ENCODE results near the gene ANOS1.

The ANOS1 gene

DNA sequence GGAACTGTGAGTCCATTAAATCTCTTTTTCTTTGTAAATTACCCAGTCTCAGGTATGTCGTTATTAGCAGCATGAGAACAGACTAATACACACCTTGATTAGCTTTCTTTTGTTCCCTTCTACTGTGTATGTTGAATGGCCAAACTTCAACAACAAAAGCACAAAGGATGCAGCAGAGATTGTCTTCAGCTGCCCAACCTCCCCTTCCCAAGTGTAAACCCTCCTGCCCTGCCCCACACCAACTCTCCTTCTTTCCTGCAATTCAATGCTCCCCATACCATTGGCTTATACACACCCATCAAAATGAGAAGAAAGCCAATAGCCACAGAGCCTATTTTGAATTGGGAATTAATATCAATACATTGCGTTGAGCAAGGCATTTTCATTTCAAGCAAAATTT is 27.8 kb downstream of the ANOS1 start:
- TF ChIP-seq, protein P1, sequence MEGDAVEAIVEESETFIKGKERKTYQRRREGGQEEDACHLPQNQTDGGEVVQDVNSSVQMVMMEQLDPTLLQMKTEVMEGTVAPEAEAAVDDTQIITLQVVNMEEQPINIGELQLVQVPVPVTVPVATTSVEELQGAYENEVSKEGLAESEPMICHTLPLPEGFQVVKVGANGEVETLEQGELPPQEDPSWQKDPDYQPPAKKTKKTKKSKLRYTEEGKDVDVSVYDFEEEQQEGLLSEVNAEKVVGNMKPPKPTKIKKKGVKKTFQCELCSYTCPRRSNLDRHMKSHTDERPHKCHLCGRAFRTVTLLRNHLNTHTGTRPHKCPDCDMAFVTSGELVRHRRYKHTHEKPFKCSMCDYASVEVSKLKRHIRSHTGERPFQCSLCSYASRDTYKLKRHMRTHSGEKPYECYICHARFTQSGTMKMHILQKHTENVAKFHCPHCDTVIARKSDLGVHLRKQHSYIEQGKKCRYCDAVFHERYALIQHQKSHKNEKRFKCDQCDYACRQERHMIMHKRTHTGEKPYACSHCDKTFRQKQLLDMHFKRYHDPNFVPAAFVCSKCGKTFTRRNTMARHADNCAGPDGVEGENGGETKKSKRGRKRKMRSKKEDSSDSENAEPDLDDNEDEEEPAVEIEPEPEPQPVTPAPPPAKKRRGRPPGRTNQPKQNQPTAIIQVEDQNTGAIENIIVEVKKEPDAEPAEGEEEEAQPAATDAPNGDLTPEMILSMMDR (IDR thresholded peaks at IDR 0.05; ENCODE audit: low read depth, low read length, missing control alignments) = no peak
- no peak overlapping the region for H3K27ac ChIP-seq
- H3K4me3 ChIP-seq (ENCODE audit: low read depth, low read length) = no peak overlapping the region
- DNase-seq = no peak
- in situ Hi-C loops (cut with HindIII; ENCODE audit: low pct_ligation_motif_present, low sequenced_read_pairs) = no loop called here
- no peaks in the 10 kb centered on the region for H3K27me3 ChIP-seq (replicated peaks)
- H3K36me3 ChIP-seq (replicated peaks) = no peaks in the 10 kb centered on the region

DNA sequence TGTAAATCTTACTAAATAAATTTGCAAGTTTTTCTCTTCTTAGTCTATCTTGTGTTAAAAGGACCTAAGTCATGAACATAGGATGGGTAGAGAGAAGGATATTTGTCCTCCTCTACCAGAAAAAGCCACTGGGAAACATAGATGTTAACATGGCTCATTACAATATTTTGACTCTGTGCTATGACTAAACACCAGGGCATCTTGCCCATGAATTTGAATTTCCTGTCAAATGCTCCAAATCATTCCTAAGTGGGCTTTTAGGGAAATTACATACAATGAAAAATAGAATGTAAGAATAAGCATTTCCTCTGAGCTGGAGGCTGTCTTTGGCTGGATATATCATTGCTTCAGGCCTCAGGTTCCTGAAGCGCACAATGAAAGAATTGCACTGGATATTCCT is 39.1 kb downstream of the ANOS1 start:
- in situ Hi-C loops (cut with HindIII; ENCODE audit: low pct_ligation_motif_present, low sequenced_read_pairs) = no loop called here
- DNase-seq = no peak
- Histone ChIP-seq H3K4me3 (ENCODE audit: low read depth, low read length) (no peak overlapping the region), H3K36me3 (replicated peaks) (no peaks in the 10 kb centered on the region), H3K27ac (no peak overlapping the region), H3K27me3 (replicated peaks) (no peaks in the 10 kb centered on the region)
- TF ChIP-seq, protein P1 (IDR thresholded peaks at IDR 0.05; ENCODE audit: low read depth, low read length, missing control alignments) = no peak

DNA sequence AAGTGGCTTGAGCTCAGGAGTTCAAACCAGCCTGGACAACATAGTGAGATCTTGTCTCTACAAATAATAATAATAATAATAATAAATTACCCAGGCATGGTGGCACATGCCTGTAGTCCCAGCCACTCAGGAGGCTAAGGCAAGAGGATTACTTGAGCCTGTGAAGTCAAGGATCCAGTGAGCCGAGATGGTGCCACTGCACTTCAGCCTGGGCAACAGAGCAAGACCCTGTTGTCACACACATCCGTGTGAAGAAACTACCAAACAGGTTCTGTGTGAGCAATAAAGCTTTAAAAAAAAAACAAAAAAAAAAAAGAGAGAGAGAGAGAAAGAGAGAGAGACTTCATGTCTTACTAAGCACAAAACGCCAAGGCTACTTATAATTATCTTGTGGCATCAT is 42.5 kb downstream of the ANOS1 start:
- in situ Hi-C loops (cut with HindIII; ENCODE audit: low pct_ligation_motif_present, low sequenced_read_pairs) = no loop called here
- Histone ChIP-seq H3K36me3 (replicated peaks) (no peaks in the 10 kb centered on the region), H3K27ac (no peak overlapping the region), H3K4me3 (ENCODE audit: low read depth, low read length) (no peak overlapping the region), H3K27me3 (replicated peaks) (no peaks in the 10 kb centered on the region)
- TF ChIP-seq, protein P1 (IDR thresholded peaks at IDR 0.05; ENCODE audit: low read depth, low read length, missing control alignments) = no peak
- no peak for DNase-seq

DNA sequence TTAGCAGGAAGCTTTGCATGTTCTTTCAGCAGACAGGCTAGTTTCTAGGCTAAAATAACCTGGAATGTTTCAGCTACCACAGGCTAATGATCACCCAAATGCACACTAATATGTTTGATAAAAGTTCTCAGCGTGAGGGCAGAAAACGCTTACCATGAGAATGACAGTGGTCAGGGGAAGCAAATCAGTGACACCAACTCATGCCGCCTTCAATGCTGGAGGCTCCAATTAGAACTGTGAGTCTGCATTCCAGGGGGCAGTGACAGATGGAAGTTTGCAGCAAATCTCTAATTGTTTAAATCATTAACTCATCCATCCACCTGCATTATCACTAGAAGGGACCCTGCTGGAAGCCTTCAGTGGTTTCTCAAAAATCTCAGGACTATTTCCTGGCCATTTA is 43.2 kb downstream of the ANOS1 start:
- H3K36me3 ChIP-seq (replicated peaks) = no peaks in the 10 kb centered on the region
- TF ChIP-seq, protein P1 (IDR thresholded peaks at IDR 0.05; ENCODE audit: low read depth, low read length, missing control alignments) = no peak
- H3K27ac ChIP-seq = no peak overlapping the region
- H3K27me3 ChIP-seq (replicated peaks) = no peaks in the 10 kb centered on the region
- H3K4me3 ChIP-seq (ENCODE audit: low read depth, low read length) = no peak overlapping the region
- no peak for DNase-seq
- in situ Hi-C loops (cut with HindIII; ENCODE audit: low pct_ligation_motif_present, low sequenced_read_pairs) = no loop called here

DNA sequence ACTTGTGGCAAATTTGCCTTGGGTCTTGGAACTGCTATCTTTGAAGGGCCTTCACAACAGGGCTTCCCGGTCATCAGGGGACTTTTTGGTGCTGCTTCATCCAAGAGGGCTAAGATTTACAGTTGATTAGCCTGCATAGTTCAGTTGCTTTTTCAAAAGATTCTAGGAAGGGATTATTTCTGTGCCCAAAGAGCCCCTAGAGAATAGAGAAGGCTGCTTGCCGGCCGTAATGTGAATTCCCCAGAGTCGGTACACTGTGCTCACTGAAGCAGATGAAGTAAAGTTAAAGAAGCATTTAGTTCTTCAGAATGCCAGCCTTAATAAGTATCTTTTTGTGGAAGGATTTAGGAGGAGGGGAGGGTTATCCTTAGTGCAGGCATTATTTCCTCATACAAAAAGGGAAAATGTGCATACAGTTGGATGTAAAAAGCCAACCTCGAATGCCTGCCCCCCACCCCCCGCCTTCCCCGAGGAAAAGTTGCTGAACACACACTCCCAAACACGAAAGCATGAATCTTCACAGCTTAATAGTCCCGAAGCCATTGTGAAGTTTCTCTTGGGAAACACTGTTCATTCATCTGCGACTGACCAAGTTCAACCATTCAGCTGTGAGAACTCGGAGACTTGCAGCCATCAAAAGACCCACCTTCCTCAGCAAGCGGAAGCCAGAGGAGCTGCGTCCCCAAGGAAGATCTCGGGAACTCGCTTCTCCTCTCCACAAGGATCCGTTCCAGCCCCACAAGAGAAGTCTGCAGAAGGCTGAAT is 47.6 kb downstream of the ANOS1 start:
- H3K4me3 ChIP-seq (ENCODE audit: low read depth, low read length) = no peak overlapping the region
- in situ Hi-C loops (cut with HindIII; ENCODE audit: low pct_ligation_motif_present, low sequenced_read_pairs) = no loop called here
- no peaks in the 10 kb centered on the region for H3K36me3 ChIP-seq (replicated peaks)
- no peak overlapping the region for H3K27ac ChIP-seq
- H3K27me3 ChIP-seq (replicated peaks) = no peaks in the 10 kb centered on the region
- TF ChIP-seq, protein P1 (IDR thresholded peaks at IDR 0.05; ENCODE audit: low read depth, low read length, missing control alignments) = no peak
- no peak for DNase-seq

- DNase-seq = no peak
These were observed 48.2 kb downstream of the ANOS1 start for GRCh38 chrX:8683687-8684086.

More at GRCh38 chrX:8683687-8684086, 48.2 kb downstream of the ANOS1 start:
- Histone ChIP-seq H3K27me3 (replicated peaks) (no peaks in the 10 kb centered on the region), H3K36me3 (replicated peaks) (no peaks in the 10 kb centered on the region), H3K27ac (no peak overlapping the region), H3K4me3 (ENCODE audit: low read depth, low read length) (no peak overlapping the region)
- in situ Hi-C loops (cut with HindIII; ENCODE audit: low pct_ligation_motif_present, low sequenced_read_pairs) = no loop called here
- TF ChIP-seq, protein P1 (IDR thresholded peaks at IDR 0.05; ENCODE audit: low read depth, low read length, missing control alignments) = no peak
